GM12878 (cell line): ENCODE results near the gene SLCO4C1.

ENCODE experiments used
- ETV6 ChIP-seq, 2 experiments: fragments of 450-650 bp in 1 of 2; IDR thresholded peaks in 1 of 2; conservative IDR thresholded peaks in 1 of 2; 2 replicates each; pipeline ENCODE4 v1.6.1; 2014; ENCODE audit warnings: antibody characterized with exemption in 1 of 2, borderline replicate concordance in 1 of 2, low read depth in 1 of 2, mild to moderate bottlenecking in 1 of 2, moderate library complexity in 1 of 2
- EZH2 ChIP-seq: IDR thresholded peaks from 2 replicates; pipeline ENCODE4 v1.6.1; 2012; ENCODE audit warnings: low read depth, mild to moderate bottlenecking, control low read depth, inconsistent platforms, low read length, borderline replicate concordance; ENCODE audit not compliant: control insufficient read depth
- JUND ChIP-seq: IDR thresholded peaks from 2 replicates; pipeline ENCODE4 v1.6.1; 2012; ENCODE audit warnings: low read depth, mild to moderate bottlenecking, low read length, improper control_type of control experiment, moderate library complexity
- MAX ChIP-seq: IDR thresholded peaks from 2 replicates; pipeline ENCODE4 v1.6.1; 2012; ENCODE audit warnings: low read depth, low read length, improper control_type of control experiment
- MEF2A ChIP-seq: IDR thresholded peaks from 2 replicates; pipeline ENCODE4 v1.6.1; 2011; ENCODE audit warnings: low read depth, mild to moderate bottlenecking, low read length, moderate library complexity; ENCODE audit not compliant: insufficient read depth
- POLR2A ChIP-seq: IDR thresholded peaks from 2 replicates; pipeline ENCODE4 v1.6.1; 2011; ENCODE audit warnings: low read depth, mild to moderate bottlenecking, low read length
- POLR2AphosphoS5 ChIP-seq: IDR thresholded peaks from 2 replicates; pipeline ENCODE4 v1.6.1; 2011; ENCODE audit warnings: mild to moderate bottlenecking, low read length, inconsistent platforms
- SRF ChIP-seq, 2 experiments: IDR thresholded peaks; 2 replicates each; pipeline ENCODE4 v1.6.1; 2011; ENCODE audit warnings: low read depth in 2 of 2, low read length in 2 of 2, mild to moderate bottlenecking in 1 of 2, moderate library complexity in 1 of 2
- ZBTB33 ChIP-seq: fragments of 450-650 bp; IDR thresholded peaks from 2 replicates; pipeline ENCODE4 v1.6.1; 2017; ENCODE audit warnings: mild to moderate bottlenecking
- ZNF207 ChIP-seq: fragments of 450-650 bp; IDR thresholded peaks from 2 replicates; pipeline ENCODE4 v1.6.1; 2014; ENCODE audit warnings: antibody characterized with exemption, mild to moderate bottlenecking, borderline replicate concordance
- TF ChIP-seq, protein P1 (sequence below): fragments of 450-650 bp; IDR thresholded peaks from 2 replicates; pipeline ENCODE4 v1.6.1; 2016; ENCODE audit warnings: mild to moderate bottlenecking
- TF ChIP-seq, protein P2 (sequence below): IDR thresholded peaks from 2 replicates; pipeline ENCODE4 v1.6.1; 2011; ENCODE audit warnings: low read depth, low read length, improper control_type of control experiment, borderline replicate concordance
- TF ChIP-seq, protein P3 (sequence below), 3 experiments: IDR thresholded peaks in 2 of 3; conservative IDR thresholded peaks in 1 of 3; 2 replicates each; pipeline ENCODE4 v1.5.1; 2011; ENCODE audit warnings: low read depth in 3 of 3, low read length in 3 of 3, mild to moderate bottlenecking in 3 of 3, control low read depth in 2 of 3, moderate library complexity in 2 of 3, inconsistent platforms in 1 of 3, mixed read lengths in 1 of 3; ENCODE audit not compliant: control insufficient read depth in 2 of 3, insufficient read depth in 1 of 3; ENCODE audit errors: extremely low read depth in 1 of 3
- TF ChIP-seq, protein P4 (sequence below): fragments of 450-650 bp; IDR thresholded peaks from 2 replicates; pipeline ENCODE4 v1.6.1; 2017; ENCODE audit warnings: mild to moderate bottlenecking, moderate library complexity

DNA sequence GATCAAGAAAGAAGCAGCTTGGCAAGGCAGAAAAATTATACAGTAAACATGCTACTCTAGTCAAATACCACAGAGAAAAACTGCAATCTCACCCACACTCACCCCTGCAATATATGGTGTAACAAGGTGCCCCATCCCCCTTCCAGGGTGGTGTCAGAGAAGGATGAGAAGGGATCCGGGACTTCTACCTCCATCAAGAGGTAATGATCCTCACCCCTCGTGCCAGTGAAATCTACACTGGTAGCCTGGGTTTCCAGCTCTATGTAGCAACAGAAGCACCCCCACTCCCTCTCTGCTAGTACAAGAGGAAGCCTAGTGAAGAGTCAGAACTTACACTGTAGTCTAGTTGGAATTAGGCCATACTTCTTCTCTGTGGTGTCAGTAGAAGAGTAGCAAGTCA, 18.9 kb downstream of the SLCO4C1 start:
- TF ChIP-seq, protein P1, sequence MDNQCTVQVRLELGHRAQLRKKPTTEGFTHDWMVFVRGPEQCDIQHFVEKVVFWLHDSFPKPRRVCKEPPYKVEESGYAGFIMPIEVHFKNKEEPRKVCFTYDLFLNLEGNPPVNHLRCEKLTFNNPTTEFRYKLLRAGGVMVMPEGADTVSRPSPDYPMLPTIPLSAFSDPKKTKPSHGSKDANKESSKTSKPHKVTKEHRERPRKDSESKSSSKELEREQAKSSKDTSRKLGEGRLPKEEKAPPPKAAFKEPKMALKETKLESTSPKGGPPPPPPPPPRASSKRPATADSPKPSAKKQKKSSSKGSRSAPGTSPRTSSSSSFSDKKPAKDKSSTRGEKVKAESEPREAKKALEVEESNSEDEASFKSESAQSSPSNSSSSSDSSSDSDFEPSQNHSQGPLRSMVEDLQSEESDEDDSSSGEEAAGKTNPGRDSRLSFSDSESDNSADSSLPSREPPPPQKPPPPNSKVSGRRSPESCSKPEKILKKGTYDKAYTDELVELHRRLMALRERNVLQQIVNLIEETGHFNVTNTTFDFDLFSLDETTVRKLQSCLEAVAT = no peak
- TF ChIP-seq, protein P2, sequence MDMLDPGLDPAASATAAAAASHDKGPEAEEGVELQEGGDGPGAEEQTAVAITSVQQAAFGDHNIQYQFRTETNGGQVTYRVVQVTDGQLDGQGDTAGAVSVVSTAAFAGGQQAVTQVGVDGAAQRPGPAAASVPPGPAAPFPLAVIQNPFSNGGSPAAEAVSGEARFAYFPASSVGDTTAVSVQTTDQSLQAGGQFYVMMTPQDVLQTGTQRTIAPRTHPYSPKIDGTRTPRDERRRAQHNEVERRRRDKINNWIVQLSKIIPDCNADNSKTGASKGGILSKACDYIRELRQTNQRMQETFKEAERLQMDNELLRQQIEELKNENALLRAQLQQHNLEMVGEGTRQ = no peak
- TF ChIP-seq ZNF207 (no peak), POLR2AphosphoS5 (no peak), SRF (IDR thresholded peaks at IDR 0.05; ENCODE audit: low read depth in 2 of 2, low read length in 2 of 2) (no peak), POLR2A (no peak), MEF2A (no peak), ZBTB33 (no peak), MAX (no peak), EZH2 (no peak), ETV6 (conservative IDR thresholded peaks at IDR 0.05 in 1 of 2, IDR thresholded peaks at IDR 0.05 in 1 of 2; ENCODE audit: borderline replicate concordance in 1 of 2, low read depth in 1 of 2) (no peak), JUND (no peak)
- TF ChIP-seq, protein P3, sequence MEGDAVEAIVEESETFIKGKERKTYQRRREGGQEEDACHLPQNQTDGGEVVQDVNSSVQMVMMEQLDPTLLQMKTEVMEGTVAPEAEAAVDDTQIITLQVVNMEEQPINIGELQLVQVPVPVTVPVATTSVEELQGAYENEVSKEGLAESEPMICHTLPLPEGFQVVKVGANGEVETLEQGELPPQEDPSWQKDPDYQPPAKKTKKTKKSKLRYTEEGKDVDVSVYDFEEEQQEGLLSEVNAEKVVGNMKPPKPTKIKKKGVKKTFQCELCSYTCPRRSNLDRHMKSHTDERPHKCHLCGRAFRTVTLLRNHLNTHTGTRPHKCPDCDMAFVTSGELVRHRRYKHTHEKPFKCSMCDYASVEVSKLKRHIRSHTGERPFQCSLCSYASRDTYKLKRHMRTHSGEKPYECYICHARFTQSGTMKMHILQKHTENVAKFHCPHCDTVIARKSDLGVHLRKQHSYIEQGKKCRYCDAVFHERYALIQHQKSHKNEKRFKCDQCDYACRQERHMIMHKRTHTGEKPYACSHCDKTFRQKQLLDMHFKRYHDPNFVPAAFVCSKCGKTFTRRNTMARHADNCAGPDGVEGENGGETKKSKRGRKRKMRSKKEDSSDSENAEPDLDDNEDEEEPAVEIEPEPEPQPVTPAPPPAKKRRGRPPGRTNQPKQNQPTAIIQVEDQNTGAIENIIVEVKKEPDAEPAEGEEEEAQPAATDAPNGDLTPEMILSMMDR (IDR thresholded peaks at IDR 0.05 in 2 of 3, conservative IDR thresholded peaks at IDR 0.05 in 1 of 3; ENCODE audit: control insufficient read depth in 2 of 3, extremely low read depth in 1 of 3, insufficient read depth in 1 of 3, low read depth in 3 of 3, low read length in 3 of 3) = no peak
- TF ChIP-seq, protein P4, sequence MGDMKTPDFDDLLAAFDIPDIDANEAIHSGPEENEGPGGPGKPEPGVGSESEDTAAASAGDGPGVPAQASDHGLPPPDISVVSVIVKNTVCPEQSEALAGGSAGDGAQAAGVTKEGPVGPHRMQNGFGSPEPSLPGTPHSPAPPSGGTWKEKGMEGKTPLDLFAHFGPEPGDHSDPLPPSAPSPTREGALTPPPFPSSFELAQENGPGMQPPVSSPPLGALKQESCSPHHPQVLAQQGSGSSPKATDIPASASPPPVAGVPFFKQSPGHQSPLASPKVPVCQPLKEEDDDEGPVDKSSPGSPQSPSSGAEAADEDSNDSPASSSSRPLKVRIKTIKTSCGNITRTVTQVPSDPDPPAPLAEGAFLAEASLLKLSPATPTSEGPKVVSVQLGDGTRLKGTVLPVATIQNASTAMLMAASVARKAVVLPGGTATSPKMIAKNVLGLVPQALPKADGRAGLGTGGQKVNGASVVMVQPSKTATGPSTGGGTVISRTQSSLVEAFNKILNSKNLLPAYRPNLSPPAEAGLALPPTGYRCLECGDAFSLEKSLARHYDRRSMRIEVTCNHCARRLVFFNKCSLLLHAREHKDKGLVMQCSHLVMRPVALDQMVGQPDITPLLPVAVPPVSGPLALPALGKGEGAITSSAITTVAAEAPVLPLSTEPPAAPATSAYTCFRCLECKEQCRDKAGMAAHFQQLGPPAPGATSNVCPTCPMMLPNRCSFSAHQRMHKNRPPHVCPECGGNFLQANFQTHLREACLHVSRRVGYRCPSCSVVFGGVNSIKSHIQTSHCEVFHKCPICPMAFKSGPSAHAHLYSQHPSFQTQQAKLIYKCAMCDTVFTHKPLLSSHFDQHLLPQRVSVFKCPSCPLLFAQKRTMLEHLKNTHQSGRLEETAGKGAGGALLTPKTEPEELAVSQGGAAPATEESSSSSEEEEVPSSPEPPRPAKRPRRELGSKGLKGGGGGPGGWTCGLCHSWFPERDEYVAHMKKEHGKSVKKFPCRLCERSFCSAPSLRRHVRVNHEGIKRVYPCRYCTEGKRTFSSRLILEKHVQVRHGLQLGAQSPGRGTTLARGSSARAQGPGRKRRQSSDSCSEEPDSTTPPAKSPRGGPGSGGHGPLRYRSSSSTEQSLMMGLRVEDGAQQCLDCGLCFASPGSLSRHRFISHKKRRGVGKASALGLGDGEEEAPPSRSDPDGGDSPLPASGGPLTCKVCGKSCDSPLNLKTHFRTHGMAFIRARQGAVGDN = no peak
